H1 (cell line): Measurements from ENCODE around the gene AGPAT3.

Experiments used
- CHD1 ChIP-seq: IDR thresholded peaks from 2 replicates; pipeline ENCODE4 v1.6.1; 2012; ENCODE audit warnings: low read depth, low read length, improper control_type of control experiment
- CHD2 ChIP-seq: IDR thresholded peaks from 2 replicates; pipeline ENCODE4 v1.6.1; 2012; ENCODE audit warnings: low read length, improper control_type of control experiment
- CTCF ChIP-seq, 3 experiments: IDR thresholded peaks; 1 replicate in 2 of 3; 2 replicates in 1 of 3; pipeline versions ENCODE4 v1.5.1 to v1.6.1; 2011; ENCODE audit warnings: low read length in 3 of 3, mild to moderate bottlenecking in 3 of 3, inconsistent platforms in 2 of 3, low read depth in 1 of 3, moderate library complexity in 1 of 3; ENCODE audit not compliant: insufficient read depth in 1 of 3; ENCODE audit errors: control extremely low read depth in 1 of 3
- GABPA ChIP-seq: IDR thresholded peaks from 2 replicates; pipeline ENCODE4 v1.6.1; 2011; ENCODE audit warnings: mild to moderate bottlenecking, low read length, moderate library complexity, borderline replicate concordance; ENCODE audit not compliant: insufficient read depth
- JUN ChIP-seq: IDR thresholded peaks from 2 replicates; pipeline ENCODE4 v1.6.1; 2011; ENCODE audit warnings: low read depth, mild to moderate bottlenecking, improper control_type of control experiment, low read length
- KDM5A ChIP-seq: fragments of 200-600 bp; IDR thresholded peaks from 2 replicates; pipeline ENCODE4 v1.7.1; 2012; ENCODE audit warnings: mild to moderate bottlenecking, low read length, inconsistent platforms, mixed read lengths
- POLR2A ChIP-seq, 2 experiments: IDR thresholded peaks; 1 replicate in 1 of 2; 2 replicates in 1 of 2; pipeline ENCODE4 v1.6.1; 2011; ENCODE audit warnings: low read depth in 2 of 2, low read length in 2 of 2, mild to moderate bottlenecking in 2 of 2; ENCODE audit errors: control extremely low read depth in 1 of 2
- POLR2AphosphoS5 ChIP-seq: IDR thresholded peaks from 2 replicates; pipeline ENCODE4 v1.6.1; 2011; ENCODE audit warnings: low read depth, low read length
- SAP30 ChIP-seq: fragments of 300-600 bp; sonication (generic); IDR thresholded peaks from 2 replicates; pipeline ENCODE4 v1.7.1; 2012; ENCODE audit warnings: low read length, moderate library complexity, mild to moderate bottlenecking, inconsistent platforms; ENCODE audit not compliant: insufficient read depth, insufficient replicate concordance
- SIN3A ChIP-seq, 2 experiments: IDR thresholded peaks in 1 of 2; conservative IDR thresholded peaks in 1 of 2; 2 replicates each; pipeline ENCODE4 v1.6.1; 2011 to 2012; ENCODE audit warnings: low read length in 2 of 2, improper control_type of control experiment in 1 of 2, low read depth in 1 of 2, mild to moderate bottlenecking in 1 of 2
- SP1 ChIP-seq: IDR thresholded peaks from 2 replicates; pipeline ENCODE4 v1.6.1; 2011; ENCODE audit warnings: low read depth, low read length
- TAF1 ChIP-seq: IDR thresholded peaks from 2 replicates; pipeline ENCODE4 v1.6.1; 2011; ENCODE audit warnings: mild to moderate bottlenecking, low read depth, low read length
- TAF7 ChIP-seq: optimal IDR thresholded peaks from 2 replicates; pipeline ENCODE3; 2011; ENCODE audit warnings: low read depth, mild to moderate bottlenecking, inconsistent platforms, low read length, moderate library complexity, borderline replicate concordance
- TBP ChIP-seq: IDR thresholded peaks from 2 replicates; pipeline ENCODE4 v1.6.1; 2011; ENCODE audit warnings: low read depth, low read length, improper control_type of control experiment

- TF ChIP-seq GABPA (no peak), CTCF (IDR thresholded peaks at IDR 0.05; ENCODE audit: control extremely low read depth in 1 of 3, insufficient read depth in 1 of 3, low read depth in 1 of 3, low read length in 3 of 3) (no peak), POLR2AphosphoS5 (no peak), SP1 (no peak), TAF7 (no peak), SIN3A (conservative IDR thresholded peaks at IDR 0.05 in 1 of 2, IDR thresholded peaks at IDR 0.05 in 1 of 2; ENCODE audit: low read depth in 1 of 2, low read length in 2 of 2) (no peak), CHD1 (no peak), CHD2 (no peak), JUN (no peak), SAP30 (no peak), KDM5A (no peak), TBP (no peak), TAF1 (no peak), POLR2A (IDR thresholded peaks at IDR 0.05; ENCODE audit: control extremely low read depth in 1 of 2, low read depth in 2 of 2, low read length in 2 of 2) (no peak)
Measured at GRCh38 chr21:43943512-43944077, 78.6 kb downstream of the AGPAT3 start.
